Calu3 (cell line): ENCODE data around the gene RAB11FIP2. TPM values are rescaled to one million over a fixed set of nuclear protein-coding genes. Genes with fewer than 3 reads are reported as not detected.

Experiments used
- BruUV-seq: library from RNA; stranded (reverse); fragments of 400-500 nt; replicated peaks from 2 replicates; lab custom pipeline; 2021; lab: Mats Ljungman, UMichigan
- CTCF ChIA-PET: fragments of 300-600 bp; sonication (Branson Sonifier 250); formaldehyde crosslinking; loops from one replicate; lab custom pipeline; 2022; ENCODE audit warnings: antibody characterized with exemption; lab: Charles Lee
- DNase-seq: peaks from one replicate; pipeline ENCODE4 v3.0.0; 2022
- H3K27ac Mint-ChIP-seq: one replicate; pipeline ENCODE4 v1.8.0; 2022; ENCODE audit warnings: mixed read lengths; ENCODE audit not compliant: unreplicated experiment
- H3K27me3 Mint-ChIP-seq: one replicate; pipeline ENCODE4 v1.8.0; 2022; ENCODE audit warnings: mixed read lengths; ENCODE audit not compliant: unreplicated experiment
- H3K36me3 Mint-ChIP-seq: one replicate; pipeline ENCODE4 v1.8.0; 2022; ENCODE audit warnings: mild to moderate bottlenecking, moderate library complexity, mixed read lengths; ENCODE audit not compliant: insufficient read depth, unreplicated experiment
- H3K4me1 Mint-ChIP-seq: one replicate; pipeline ENCODE4 v1.8.0; 2022; ENCODE audit warnings: mild to moderate bottlenecking, low read depth, mixed read lengths; ENCODE audit not compliant: unreplicated experiment
- H3K4me3 Mint-ChIP-seq: one replicate; pipeline ENCODE4 v1.8.0; 2022; ENCODE audit warnings: mild to moderate bottlenecking, low read depth, moderate library complexity, mixed read lengths; ENCODE audit not compliant: unreplicated experiment
- H3K9me3 Mint-ChIP-seq: one replicate; pipeline ENCODE4 v1.8.0; 2022; ENCODE audit warnings: low read depth, mixed read lengths; ENCODE audit not compliant: unreplicated experiment
- intact Hi-C: fragments of 100-400 bp; cut with micrococcal nuclease; formaldehyde crosslinking; loops from one replicate; pipeline ENCODE4 v1.10.0; 2022; ENCODE audit not compliant: unreplicated experiment
- total RNA-seq: library from RNA; stranded (reverse); gene quantifications from 2 replicates; pipeline ENCODE4 v1.2.3, GENCODE V29; 2022
- TF ChIP-seq, protein P1 (sequence below): fragments of 200-600 bp; IDR thresholded peaks from one replicate; pipeline ENCODE4 v1.8.0; 2022; ENCODE audit warnings: antibody characterized with exemption; ENCODE audit not compliant: unreplicated experiment

Gene RAB11FIP2
- total RNA-seq, 1 experiment from 2014 or later = 11.0 TPM

DNA sequence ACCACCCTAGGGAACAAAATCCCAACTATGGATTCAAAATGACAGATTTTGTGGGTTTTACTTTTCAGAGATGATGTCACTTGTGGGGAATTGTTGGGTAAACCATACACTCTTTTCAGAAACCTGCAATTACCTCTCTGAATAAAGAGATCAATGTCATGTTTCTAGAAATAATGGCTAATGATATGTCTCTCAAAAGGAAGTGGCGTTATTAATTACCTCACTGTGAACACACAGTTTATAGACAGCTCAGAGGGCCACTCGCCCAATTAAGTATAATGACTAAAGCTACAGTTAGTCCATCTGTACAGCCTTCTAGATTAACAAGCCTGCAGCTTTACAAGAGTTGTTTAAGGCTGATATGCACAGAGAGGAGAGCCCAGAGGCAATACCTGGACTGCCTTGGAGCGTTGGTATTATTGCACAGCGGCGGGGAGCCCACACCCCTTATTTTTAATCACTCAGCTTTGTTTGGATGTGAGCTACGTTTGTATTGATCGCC, 79.5 kb downstream of the RAB11FIP2 start:
- no peak overlapping the region for H3K4me3 Mint-ChIP-seq
- no peaks in the 10 kb centered on the region for H3K36me3 Mint-ChIP-seq
- H3K27ac Mint-ChIP-seq = no peak overlapping the region
- CTCF ChIA-PET = no interaction called here
- no peaks in the 10 kb centered on the region for H3K27me3 Mint-ChIP-seq
- intact Hi-C loops = no loop called here
- TF ChIP-seq, protein P1, sequence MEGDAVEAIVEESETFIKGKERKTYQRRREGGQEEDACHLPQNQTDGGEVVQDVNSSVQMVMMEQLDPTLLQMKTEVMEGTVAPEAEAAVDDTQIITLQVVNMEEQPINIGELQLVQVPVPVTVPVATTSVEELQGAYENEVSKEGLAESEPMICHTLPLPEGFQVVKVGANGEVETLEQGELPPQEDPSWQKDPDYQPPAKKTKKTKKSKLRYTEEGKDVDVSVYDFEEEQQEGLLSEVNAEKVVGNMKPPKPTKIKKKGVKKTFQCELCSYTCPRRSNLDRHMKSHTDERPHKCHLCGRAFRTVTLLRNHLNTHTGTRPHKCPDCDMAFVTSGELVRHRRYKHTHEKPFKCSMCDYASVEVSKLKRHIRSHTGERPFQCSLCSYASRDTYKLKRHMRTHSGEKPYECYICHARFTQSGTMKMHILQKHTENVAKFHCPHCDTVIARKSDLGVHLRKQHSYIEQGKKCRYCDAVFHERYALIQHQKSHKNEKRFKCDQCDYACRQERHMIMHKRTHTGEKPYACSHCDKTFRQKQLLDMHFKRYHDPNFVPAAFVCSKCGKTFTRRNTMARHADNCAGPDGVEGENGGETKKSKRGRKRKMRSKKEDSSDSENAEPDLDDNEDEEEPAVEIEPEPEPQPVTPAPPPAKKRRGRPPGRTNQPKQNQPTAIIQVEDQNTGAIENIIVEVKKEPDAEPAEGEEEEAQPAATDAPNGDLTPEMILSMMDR = no peak
- BruUV-seq = no TSS peak
- H3K9me3 Mint-ChIP-seq = peaks cover 3% of the 10 kb centered on the region
- H3K4me1 Mint-ChIP-seq = no peaks in the 10 kb centered on the region
- DNase-seq = no peak

DNA sequence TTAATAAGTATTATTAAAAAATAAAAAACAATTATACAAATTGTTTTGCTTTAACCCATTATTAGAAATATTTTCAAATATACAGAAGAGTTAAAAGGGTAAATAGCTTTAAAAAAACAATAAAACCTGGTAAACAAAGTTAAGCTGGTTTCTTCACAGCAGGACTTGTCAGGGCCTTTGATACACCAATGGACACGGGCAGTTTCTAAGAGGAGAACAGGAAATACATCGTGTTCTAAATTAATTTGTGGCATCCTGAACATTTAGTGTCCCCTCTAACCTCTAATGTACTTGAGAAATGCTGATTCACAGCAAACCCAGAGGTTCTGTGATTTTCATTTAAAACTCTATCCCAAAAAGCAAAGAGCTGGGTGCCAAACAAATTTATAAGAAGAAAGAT, 80.8 kb downstream of the RAB11FIP2 start:
- DNase-seq = no peak
- Mint-ChIP-seq H3K4me1 (no peaks in the 10 kb centered on the region), H3K27ac (no peak overlapping the region), H3K4me3 (no peak overlapping the region), H3K36me3 (no peaks in the 10 kb centered on the region), H3K9me3 (no peaks in the 10 kb centered on the region), H3K27me3 (no peaks in the 10 kb centered on the region)
- BruUV-seq = no TSS peak
- CTCF ChIA-PET = no interaction called here
- intact Hi-C loops = no loop called here
- TF ChIP-seq, protein P1 = no peak

DNA sequence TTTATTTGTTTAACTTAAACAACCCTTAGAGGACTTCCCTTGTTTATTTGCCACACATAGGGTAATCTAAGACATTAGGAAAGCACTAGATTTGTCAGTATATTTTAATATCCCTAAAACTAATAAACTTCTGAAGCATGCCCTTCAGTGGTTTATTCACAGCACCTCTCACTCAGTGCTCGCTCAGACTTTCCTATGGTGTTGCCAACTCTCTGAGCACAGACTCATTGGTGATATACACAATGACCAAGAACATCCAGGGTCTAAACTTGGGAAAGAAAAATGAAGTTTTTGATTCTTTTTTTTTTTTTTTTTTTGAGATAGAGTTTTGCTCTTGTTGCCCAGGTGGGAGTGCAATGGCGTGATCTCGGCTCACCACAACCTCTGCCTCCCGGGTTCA, 82.2 kb downstream of the RAB11FIP2 start:
- H3K27me3 Mint-ChIP-seq = no peaks in the 10 kb centered on the region
- BruUV-seq = no TSS peak
- H3K9me3 Mint-ChIP-seq = no peaks in the 10 kb centered on the region
- no peaks in the 10 kb centered on the region for H3K4me1 Mint-ChIP-seq
- H3K4me3 Mint-ChIP-seq = no peak overlapping the region
- no peak for DNase-seq
- H3K36me3 Mint-ChIP-seq = no peaks in the 10 kb centered on the region
- CTCF ChIA-PET = no interaction called here
- intact Hi-C loops = no loop called here
- H3K27ac Mint-ChIP-seq = no peak overlapping the region
- TF ChIP-seq, protein P1 = no peak

DNA sequence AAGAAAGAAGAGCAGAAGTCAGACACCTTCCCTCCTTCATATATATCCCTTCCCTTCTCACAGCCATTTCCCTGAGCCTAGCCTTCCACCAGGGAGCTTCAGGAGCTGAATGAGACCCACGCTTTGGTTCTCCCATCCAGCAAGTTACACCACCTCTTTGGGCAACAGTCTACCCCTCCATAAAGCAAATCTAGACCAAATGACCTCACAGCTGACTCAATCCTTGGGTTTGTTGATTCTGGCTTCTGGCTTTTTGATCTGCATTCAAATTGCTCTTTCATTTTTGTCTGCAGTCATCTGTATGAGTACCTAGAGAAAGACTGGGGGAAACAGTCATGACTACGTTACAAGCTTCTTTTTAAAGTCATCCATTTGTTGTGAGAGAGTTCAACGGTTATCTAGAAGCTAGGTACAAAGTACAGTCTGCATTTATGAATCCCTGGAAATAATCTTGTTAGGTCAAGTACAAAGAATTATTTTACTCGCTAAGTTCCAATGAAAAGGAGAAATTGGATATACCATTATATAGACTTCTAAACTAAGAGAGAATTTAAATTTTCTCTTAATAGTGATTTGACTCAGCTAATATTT, 86.3 kb downstream of the RAB11FIP2 start:
- CTCF ChIA-PET = no interaction called here
- H3K27ac Mint-ChIP-seq = no peak overlapping the region
- no peaks in the 10 kb centered on the region for H3K4me1 Mint-ChIP-seq
- H3K27me3 Mint-ChIP-seq = no peaks in the 10 kb centered on the region
- H3K9me3 Mint-ChIP-seq = no peaks in the 10 kb centered on the region
- no peak for DNase-seq
- TF ChIP-seq, protein P1 = no peak
- H3K36me3 Mint-ChIP-seq = no peaks in the 10 kb centered on the region
- no peak overlapping the region for H3K4me3 Mint-ChIP-seq
- intact Hi-C loops = no loop called here
- BruUV-seq = no TSS peak
